ENCODE results near the gene DTD1. TPM values are rescaled to one million over a fixed set of nuclear protein-coding genes. Genes with fewer than 3 reads are reported as not detected.
"Not testable (repeated sequence)": the region's sequence is repeated elsewhere in the genome, so short reads cannot be mapped to it uniquely, and the experiment has no call there.

Gene DTD1
- total RNA-seq, 2 donors from 2014 or later: 17.0 to 21.0 TPM

GRCh38 chr20:18754030-18754652, 166.3 kb downstream of the DTD1 start:
- Histone ChIP-seq H3K27me3 (no peaks in the 10 kb centered on the region), H3K4me3 (no peak overlapping the region), H3K4me1 (no peaks in the 10 kb centered on the region), H3K9ac (ENCODE audit: low read depth in 2 of 2, low read length in 2 of 2) (no peak overlapping the region), H3K36me3 (no peaks in the 10 kb centered on the region), H3K9me3 (no peaks in the 10 kb centered on the region), H3K27ac (no peak overlapping the region)
- no peak for TF ChIP-seq CTCF (IDR thresholded peaks at IDR 0.05)
- intact Hi-C loops (cut with DNase I): no loop called here
- no peak for DNase-seq

GRCh38 chr20:18754653-18755045, 166.8 kb downstream of the DTD1 start:
- H3K4me1 ChIP-seq: no peaks in the 10 kb centered on the region
- no peak overlapping the region for H3K9ac ChIP-seq (ENCODE audit: low read depth in 2 of 2, low read length in 2 of 2)
- H3K36me3 ChIP-seq: no peaks in the 10 kb centered on the region
- TF ChIP-seq CTCF (IDR thresholded peaks at IDR 0.05): no peak
- H3K9me3 ChIP-seq: no peaks in the 10 kb centered on the region
- no peak overlapping the region for H3K27ac ChIP-seq
- no peaks in the 10 kb centered on the region for H3K27me3 ChIP-seq
- no peak overlapping the region for H3K4me3 ChIP-seq
- intact Hi-C loops (cut with DNase I): no loop called here
- DNase-seq: no peak

GRCh38 chr20:18760852-18761251, 173.0 kb downstream of the DTD1 start:
- H3K4me3 ChIP-seq, H3K9me3 ChIP-seq, H3K36me3 ChIP-seq: not testable (repeated sequence)

GRCh38 chr20:18767676-18768075, 179.8 kb downstream of the DTD1 start:
- Histone ChIP-seq H3K36me3 (no peaks in the 10 kb centered on the region), H3K9ac (ENCODE audit: low read depth in 2 of 2, low read length in 2 of 2) (no peak overlapping the region), H3K27ac (no peak overlapping the region), H3K4me1 (no peaks in the 10 kb centered on the region), H3K4me3 (no peak overlapping the region), H3K9me3 (no peaks in the 10 kb centered on the region), H3K27me3 (no peaks in the 10 kb centered on the region)
- intact Hi-C loops (cut with DNase I): no loop called here
- no peak for TF ChIP-seq CTCF (IDR thresholded peaks at IDR 0.05)
- DNase-seq: no peak

More at GRCh38 chr20:18760852-18761251, 173.0 kb downstream of the DTD1 start:
- H3K4me1 ChIP-seq; DNase-seq; H3K27ac ChIP-seq; intact Hi-C loops (cut with DNase I); H3K27me3 ChIP-seq; H3K9ac ChIP-seq (ENCODE audit: low read depth in 2 of 2, low read length in 2 of 2): not testable (repeated sequence)

GRCh38 chr20:18773566-18773965, 185.7 kb downstream of the DTD1 start:
- intact Hi-C loops (cut with DNase I): no loop called here
- no peak for TF ChIP-seq CTCF (IDR thresholded peaks at IDR 0.05)
- H3K9ac ChIP-seq (ENCODE audit: low read depth in 2 of 2, low read length in 2 of 2): no peak overlapping the region
- DNase-seq: no peak
- H3K9me3 ChIP-seq: no peaks in the 10 kb centered on the region
- no peaks in the 10 kb centered on the region for H3K36me3 ChIP-seq
- H3K27ac ChIP-seq: no peak overlapping the region
- no peak overlapping the region for H3K4me3 ChIP-seq
- H3K4me1 ChIP-seq: no peaks in the 10 kb centered on the region
- no peaks in the 10 kb centered on the region for H3K27me3 ChIP-seq

- TF ChIP-seq CTCF (IDR thresholded peaks at IDR 0.05): no peak
- H3K4me3 ChIP-seq: no peak overlapping the region
- H3K27me3 ChIP-seq: no peaks in the 10 kb centered on the region
- no peak overlapping the region for H3K27ac ChIP-seq
- DNase-seq: no peak
- H3K4me1 ChIP-seq: no peaks in the 10 kb centered on the region
- no peaks in the 10 kb centered on the region for H3K36me3 ChIP-seq
- H3K9ac ChIP-seq (ENCODE audit: low read depth in 2 of 2, low read length in 2 of 2): no peak overlapping the region
- no peaks in the 10 kb centered on the region for H3K9me3 ChIP-seq
- intact Hi-C loops (cut with DNase I): no loop called here
These were observed 186.4 kb downstream of the DTD1 start for GRCh38 chr20:18774207-18774606.
